Measurements from ENCODE around the gene ESAM.

- TF ChIP-seq EZH2 (IDR thresholded peaks at IDR 0.05; ENCODE audit: borderline replicate concordance, control insufficient read depth, low read depth, low read length) (no peak), ZNF592 (IDR thresholded peaks at IDR 0.05) (no peak), SUZ12 (IDR thresholded peaks at IDR 0.05; ENCODE audit: unreplicated experiment) (no peak)
Observed at GRCh38 chr11:124716591-124716990, 45.5 kb downstream of the ESAM start.

All from GM12878 (cell line).